HEK293 (cell line): ENCODE measurements around the gene LFNG.
A peak's percentile ranks its signal among the peaks of the same experiment; 100 is the strongest.

Source experiments
- CTCF ChIA-PET: fragments of 350-600 bp; formaldehyde crosslinking; extraction: SDS; loops from one replicate; lab custom pipeline; 2021; ENCODE audit warnings: antibody characterized with exemption; lab: Yijun Ruan, JAX
- POLR2A ChIA-PET: fragments of 300-600 bp; formaldehyde crosslinking; extraction: SDS; loops from one replicate; lab custom pipeline; 2020; ENCODE audit warnings: antibody characterized with exemption, inconsistent platforms; lab: Yijun Ruan, JAX
- H3K27ac ChIP-seq: fragments of 200-500 bp; sonication (Bioruptor generic); 2 replicates; pipeline ENCODE4 v1.5.1; 2014; ENCODE audit warnings: low read depth, low read length, control low read depth, inconsistent platforms; ENCODE audit errors: extremely low read depth
- H3K36me3 ChIP-seq, 2 experiments: fragments of 200-500 bp in 1 of 2; sonication (Bioruptor generic) in 1 of 2; 1 replicate in 1 of 2; 2 replicates in 1 of 2; pipeline ENCODE4 v1.5.1; 2014 to 2017; ENCODE audit warnings: inconsistent platforms in 2 of 2, low read length in 2 of 2; ENCODE audit not compliant: control insufficient read depth in 2 of 2, insufficient read depth in 1 of 2
- H3K4me1 ChIP-seq: fragments of 200-500 bp; sonication (Bioruptor generic); 2 replicates; pipeline ENCODE4 v1.5.1; 2014; ENCODE audit warnings: mild to moderate bottlenecking, low read length, inconsistent platforms; ENCODE audit not compliant: control insufficient read depth, insufficient read depth
- H3K4me3 ChIP-seq: 2 replicates; pipeline ENCODE4 v1.5.1; 2011; ENCODE audit warnings: low read depth, mild to moderate bottlenecking, control low read depth, low read length, moderate library complexity
- H3K9me3 ChIP-seq: fragments of 200-500 bp; sonication (Bioruptor generic); 2 replicates; pipeline ENCODE4 v1.5.1; 2014; ENCODE audit warnings: low read depth, low read length, inconsistent platforms; ENCODE audit not compliant: control insufficient read depth, insufficient read depth
- HOXA7 ChIP-seq: sonication (generic); formaldehyde crosslinking; IDR thresholded peaks from 2 replicates; pipeline ENCODE4 v1.8.1; 2022; ENCODE audit warnings: missing genetic modification reagents, borderline replicate concordance
- OSR2 ChIP-seq: fragments of 450-650 bp; formaldehyde crosslinking; IDR thresholded peaks from 2 replicates; pipeline ENCODE4 v1.5.1; 2016; ENCODE audit warnings: missing biosample characterization, missing genetic modification characterization
- OVOL3 ChIP-seq: fragments of 450-650 bp; formaldehyde crosslinking; IDR thresholded peaks from 2 replicates; pipeline ENCODE4 v1.5.1; 2016; ENCODE audit warnings: missing biosample characterization, missing genetic modification characterization
- TRIM28 ChIP-seq: IDR thresholded peaks from 2 replicates; pipeline ENCODE4 v1.6.1; 2011; ENCODE audit warnings: low read length, control low read depth, borderline replicate concordance
- ZBTB21 ChIP-seq: fragments of 450-650 bp; formaldehyde crosslinking; IDR thresholded peaks from 2 replicates; pipeline ENCODE4 v1.5.1; 2017; ENCODE audit warnings: missing biosample characterization, missing genetic modification characterization
- ZFP3 ChIP-seq: fragments of 450-650 bp; formaldehyde crosslinking; IDR thresholded peaks from 2 replicates; pipeline ENCODE4 v1.5.1; 2016; ENCODE audit warnings: low read depth, missing biosample characterization, missing genetic modification characterization
- ZIC2 ChIP-seq: fragments of 450-650 bp; formaldehyde crosslinking; IDR thresholded peaks from 2 replicates; pipeline ENCODE4 v1.5.1; 2016; ENCODE audit warnings: missing biosample characterization, missing genetic modification characterization
- ZNF223 ChIP-seq: fragments of 450-650 bp; formaldehyde crosslinking; IDR thresholded peaks from 2 replicates; pipeline ENCODE4 v1.5.1; 2016; ENCODE audit warnings: missing biosample characterization, missing genetic modification characterization
- ZNF266 ChIP-seq: fragments of 450-650 bp; formaldehyde crosslinking; IDR thresholded peaks from 2 replicates; pipeline ENCODE4 v1.5.1; 2016; ENCODE audit warnings: missing biosample characterization, missing genetic modification characterization, low read depth
- ZNF423 ChIP-seq: fragments of 450-650 bp; formaldehyde crosslinking; IDR thresholded peaks from 2 replicates; pipeline ENCODE4 v1.5.1; 2016; ENCODE audit warnings: missing biosample characterization, missing genetic modification characterization
- ZNF600 ChIP-seq: fragments of 450-650 bp; formaldehyde crosslinking; IDR thresholded peaks from 2 replicates; pipeline ENCODE4 v1.5.1; 2016; ENCODE audit warnings: missing biosample characterization, missing genetic modification characterization
- ZNF623 ChIP-seq: fragments of 450-650 bp; formaldehyde crosslinking; IDR thresholded peaks from 2 replicates; pipeline ENCODE4 v1.5.1; 2016; ENCODE audit warnings: missing biosample characterization, missing genetic modification characterization
- TF ChIP-seq, protein P1 (sequence below): fragments of 450-650 bp; formaldehyde crosslinking; IDR thresholded peaks from 2 replicates; pipeline ENCODE4 v1.5.1; 2016; ENCODE audit warnings: missing biosample characterization, missing genetic modification characterization

LFNG gene

DNA sequence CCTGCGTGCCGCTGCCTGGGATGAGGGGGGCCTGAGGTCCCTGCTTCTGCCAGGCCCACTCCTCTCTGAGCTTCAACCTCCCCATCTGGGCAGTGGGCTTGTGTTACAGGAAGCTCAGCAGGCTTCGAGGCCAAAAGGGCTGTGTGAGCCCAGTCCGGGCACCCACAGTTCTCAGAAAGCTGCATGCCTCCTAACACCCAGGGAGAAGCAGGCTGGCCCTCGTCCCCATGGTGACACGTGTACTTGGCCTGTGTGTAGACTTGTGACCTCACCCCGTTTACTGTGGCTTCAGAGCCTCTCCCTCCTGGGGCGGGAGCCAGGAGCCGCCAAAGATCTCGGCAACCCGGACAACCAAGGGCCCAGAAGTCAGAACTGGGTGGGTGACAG is 41.2 kb upstream of the LFNG start:
- CTCF ChIA-PET: interaction anchor here (0.7 to 1.3 kb wide), 3 partner anchors 9 to 1575 kb away, joined by 3 to 6 read pairs (median 3); no protein-coding TSS in a partner anchor
- Histone ChIP-seq H3K4me1 (no peaks in the 10 kb centered on the region), H3K4me3 (no peak overlapping the region), H3K27ac (no peak overlapping the region), H3K9me3 (no peaks in the 10 kb centered on the region), H3K36me3 (no peaks in the 10 kb centered on the region)
- no peak for TF ChIP-seq TRIM28
- POLR2A ChIA-PET: no interaction called here

DNA sequence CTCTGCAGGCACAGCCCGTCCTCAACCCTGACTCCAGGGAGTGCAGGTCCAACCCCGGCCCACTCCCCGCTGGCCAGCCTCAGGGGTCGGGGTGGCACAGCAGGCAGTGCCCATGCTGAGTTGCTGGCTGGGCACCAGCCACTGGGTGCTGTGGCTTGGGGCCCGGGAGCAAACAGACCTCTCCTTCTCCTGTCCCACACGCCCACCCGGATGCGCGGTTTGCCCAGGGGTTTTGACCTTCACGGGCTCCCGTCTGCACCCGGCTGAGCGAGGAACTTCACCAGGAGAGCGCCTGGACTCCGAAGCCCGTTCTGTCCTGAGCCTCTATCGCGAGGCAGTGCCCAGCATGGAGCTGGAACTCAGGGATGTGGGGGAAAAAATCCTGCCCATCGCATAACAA is 40.8 kb upstream of the LFNG start:
- CTCF ChIA-PET: interaction anchor here (1.3 kb wide), 1 partner anchor 9 kb away, joined by 6 read pairs; no protein-coding TSS in a partner anchor
- H3K36me3 ChIP-seq: no peaks in the 10 kb centered on the region
- no peaks in the 10 kb centered on the region for H3K4me1 ChIP-seq
- TF ChIP-seq ZNF223 (tag by site-specific recombination) (no peak), ZNF600 (tag by site-specific recombination) (no peak), ZIC2 (tag by site-specific recombination) (peak; percentile 66)
- POLR2A ChIA-PET: no interaction called here
- no peak overlapping the region for H3K4me3 ChIP-seq
- no peak overlapping the region for H3K27ac ChIP-seq
- H3K9me3 ChIP-seq: no peaks in the 10 kb centered on the region

DNA sequence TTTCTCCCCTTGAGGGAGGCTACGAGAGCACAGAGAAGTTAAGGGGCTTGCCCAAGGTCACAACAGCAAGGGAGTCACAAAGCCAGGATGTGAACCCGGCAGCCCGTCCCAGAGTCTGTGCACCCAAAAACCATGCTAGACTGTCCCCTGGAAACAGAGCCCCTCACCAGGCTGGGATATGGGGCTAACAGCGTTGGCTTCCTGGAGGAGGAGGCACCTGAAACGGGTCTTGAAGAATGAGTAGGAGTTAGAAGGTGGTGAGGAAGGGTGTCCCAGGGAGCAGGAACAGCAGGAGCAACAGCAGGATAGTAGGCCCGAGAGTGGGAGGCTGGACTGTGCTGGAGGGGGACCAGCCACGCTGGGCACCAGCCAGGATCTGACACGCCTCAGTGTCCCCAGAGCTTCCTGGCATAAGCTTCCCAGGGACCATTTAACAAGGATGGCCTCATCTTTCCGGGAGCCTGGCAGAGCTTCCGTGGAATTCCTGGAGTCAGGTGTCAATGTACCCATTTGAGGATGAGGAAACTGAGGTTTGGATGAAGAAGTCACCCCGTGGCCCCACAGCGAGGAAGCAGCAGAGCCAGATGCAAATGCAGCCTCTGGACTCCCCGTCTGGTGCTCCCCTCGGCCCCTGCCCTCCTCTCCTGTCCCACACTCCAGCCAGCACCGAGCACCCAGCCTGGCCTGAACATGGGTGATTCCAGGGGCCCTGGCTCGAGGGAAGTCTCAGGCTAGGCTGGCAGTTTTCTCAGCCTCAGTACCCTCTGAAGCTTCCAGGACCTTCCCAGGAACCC is 40.1 kb upstream of the LFNG start:
- Histone ChIP-seq H3K4me1 (no peaks in the 10 kb centered on the region), H3K36me3 (no peaks in the 10 kb centered on the region), H3K27ac (no peak overlapping the region), H3K4me3 (no peak overlapping the region), H3K9me3 (no peaks in the 10 kb centered on the region)
- ChIA-PET POLR2A (interaction anchor here (1.2 kb wide), 1 partner anchor 29 kb away, joined by 3 read pairs; no protein-coding TSS in a partner anchor), CTCF (interaction anchor here (1.3 to 1.8 kb wide), 2 partner anchors 10 to 230 kb away, joined by 4 to 8 read pairs; no protein-coding TSS in a partner anchor)
- TF ChIP-seq ZFP3 (tag by site-specific recombination) (peak; percentile 72), OSR2 (no peak)

DNA sequence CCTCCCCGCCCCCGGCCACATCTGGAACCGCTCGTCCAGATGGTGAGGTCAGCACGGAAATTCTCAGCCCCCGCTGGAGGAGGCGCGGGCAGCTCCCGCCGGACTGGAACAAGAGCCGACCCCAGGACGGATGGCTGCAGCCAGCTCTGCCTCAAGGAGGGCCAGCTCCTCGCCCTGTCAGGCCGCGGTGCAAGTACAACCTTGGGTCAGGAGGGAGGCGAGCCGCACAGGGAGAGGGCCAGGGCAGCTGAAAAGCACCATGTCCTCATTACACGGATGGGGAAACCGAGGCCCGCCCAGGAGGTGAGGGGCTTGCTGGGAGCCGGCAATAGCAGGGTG is 39.5 kb upstream of the LFNG start:
- no peaks in the 10 kb centered on the region for H3K4me1 ChIP-seq
- TF ChIP-seq OVOL3 (no peak), ZBTB21 (no peak), ZNF223 (tag by site-specific recombination) (no peak)
- H3K9me3 ChIP-seq: no peaks in the 10 kb centered on the region
- no peak overlapping the region for H3K4me3 ChIP-seq
- no peak overlapping the region for H3K27ac ChIP-seq
- H3K36me3 ChIP-seq: no peaks in the 10 kb centered on the region
- ChIA-PET POLR2A (interaction anchor here (1.2 kb wide), 1 partner anchor 29 kb away, joined by 3 read pairs; no protein-coding TSS in a partner anchor), CTCF (interaction anchor here (0.5 to 1.8 kb wide), 3 partner anchors 11 to 229 kb away, joined by 3 to 8 read pairs (median 4); no protein-coding TSS in a partner anchor)

DNA sequence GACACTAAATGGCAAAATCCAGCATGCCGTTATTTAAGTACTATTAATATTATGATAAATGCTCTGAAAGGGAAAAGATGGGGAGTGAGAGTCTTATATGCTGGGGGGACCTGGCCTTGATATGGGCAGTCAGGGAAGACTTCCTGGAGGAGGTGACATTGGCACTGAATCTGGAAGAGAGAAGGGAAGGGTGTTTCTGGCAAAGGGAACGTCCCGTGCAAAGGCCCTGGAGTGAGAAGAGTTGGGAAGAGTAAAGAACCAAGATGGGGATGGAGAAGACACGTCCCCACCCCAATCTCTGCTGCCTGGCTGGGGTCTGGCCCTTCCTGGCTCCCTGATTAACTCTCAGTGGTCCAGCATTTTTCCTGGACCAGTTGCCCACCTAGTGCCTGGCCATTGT is 38.4 kb upstream of the LFNG start:
- H3K36me3 ChIP-seq: no peaks in the 10 kb centered on the region
- H3K9me3 ChIP-seq: no peaks in the 10 kb centered on the region
- POLR2A ChIA-PET: no interaction called here
- no peak for TF ChIP-seq ZNF266 (tag by site-specific recombination)
- TF ChIP-seq HOXA7 (CRISPR knock-in tag): no peak
- no peak for TF ChIP-seq ZNF423
- TF ChIP-seq, protein P1, sequence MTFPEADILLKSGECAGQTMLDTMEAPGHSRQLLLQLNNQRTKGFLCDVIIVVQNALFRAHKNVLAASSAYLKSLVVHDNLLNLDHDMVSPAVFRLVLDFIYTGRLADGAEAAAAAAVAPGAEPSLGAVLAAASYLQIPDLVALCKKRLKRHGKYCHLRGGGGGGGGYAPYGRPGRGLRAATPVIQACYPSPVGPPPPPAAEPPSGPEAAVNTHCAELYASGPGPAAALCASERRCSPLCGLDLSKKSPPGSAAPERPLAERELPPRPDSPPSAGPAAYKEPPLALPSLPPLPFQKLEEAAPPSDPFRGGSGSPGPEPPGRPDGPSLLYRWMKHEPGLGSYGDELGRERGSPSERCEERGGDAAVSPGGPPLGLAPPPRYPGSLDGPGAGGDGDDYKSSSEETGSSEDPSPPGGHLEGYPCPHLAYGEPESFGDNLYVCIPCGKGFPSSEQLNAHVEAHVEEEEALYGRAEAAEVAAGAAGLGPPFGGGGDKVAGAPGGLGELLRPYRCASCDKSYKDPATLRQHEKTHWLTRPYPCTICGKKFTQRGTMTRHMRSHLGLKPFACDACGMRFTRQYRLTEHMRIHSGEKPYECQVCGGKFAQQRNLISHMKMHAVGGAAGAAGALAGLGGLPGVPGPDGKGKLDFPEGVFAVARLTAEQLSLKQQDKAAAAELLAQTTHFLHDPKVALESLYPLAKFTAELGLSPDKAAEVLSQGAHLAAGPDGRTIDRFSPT: no peak
- TF ChIP-seq ZNF623: peak; percentile 79
- TF ChIP-seq, all 188 proteins: peak for 1
- CTCF ChIA-PET: interaction anchor here (0.7 to 1.8 kb wide), 5 partner anchors 9 to 228 kb away, joined by 4 to 8 read pairs (median 5); no protein-coding TSS in a partner anchor
- H3K4me3 ChIP-seq: no peak overlapping the region
- no peak overlapping the region for H3K27ac ChIP-seq
- H3K4me1 ChIP-seq: no peaks in the 10 kb centered on the region
